Fibroblast of skin of right biceps (primary cell): ENCODE measurements around the gene SMIM7.

ENCODE experiments used
- DNase-seq: peaks from one replicate; pipeline ENCODE4 v3.0.0-alpha.2; 2013

The SMIM7 gene

DNA sequence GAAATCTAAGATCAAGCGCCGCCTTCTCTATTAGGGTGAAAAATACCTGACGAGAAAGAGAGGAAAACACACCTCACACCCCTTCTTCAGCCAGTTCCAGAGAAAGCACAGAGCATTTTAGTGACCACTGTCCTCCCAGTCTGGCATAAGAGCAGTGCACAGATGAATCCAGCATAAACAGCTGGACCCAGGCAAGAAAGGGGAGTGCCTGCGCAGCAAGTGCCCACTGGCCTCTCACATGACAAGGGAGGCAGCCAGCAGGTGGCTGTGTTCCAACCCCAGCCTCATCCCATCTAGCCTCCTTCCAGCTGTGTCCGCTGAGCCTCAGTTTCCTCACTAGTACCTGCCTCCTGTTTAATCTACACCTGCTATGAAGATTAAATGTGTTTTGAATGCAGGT, 39.9 kb downstream of the SMIM7 start:
- DNase-seq = no peak

DNA sequence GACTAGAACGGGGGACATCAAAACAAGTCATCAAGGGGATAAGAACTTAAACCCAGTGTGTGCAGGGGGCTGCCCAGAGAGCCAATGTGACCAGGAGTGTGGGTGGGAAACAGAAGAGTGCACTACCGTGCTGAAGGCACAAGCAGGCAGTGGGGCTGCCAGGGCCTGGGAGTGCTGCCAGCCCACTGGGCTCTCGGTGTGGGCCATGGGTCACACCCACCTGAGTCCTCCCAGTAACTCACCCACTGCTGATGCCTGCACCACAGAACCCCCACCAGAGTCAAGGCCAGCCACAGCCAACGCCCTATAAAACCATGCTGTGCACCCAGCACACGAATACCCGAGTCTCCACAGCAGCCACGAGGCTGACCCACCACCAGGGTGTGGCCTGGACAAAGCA, 40.5 kb downstream of the SMIM7 start:
- no peak for DNase-seq

GRCh38 chr19:16618248-16618647, 41.7 kb downstream of the SMIM7 start:
- no peak for DNase-seq

DNA sequence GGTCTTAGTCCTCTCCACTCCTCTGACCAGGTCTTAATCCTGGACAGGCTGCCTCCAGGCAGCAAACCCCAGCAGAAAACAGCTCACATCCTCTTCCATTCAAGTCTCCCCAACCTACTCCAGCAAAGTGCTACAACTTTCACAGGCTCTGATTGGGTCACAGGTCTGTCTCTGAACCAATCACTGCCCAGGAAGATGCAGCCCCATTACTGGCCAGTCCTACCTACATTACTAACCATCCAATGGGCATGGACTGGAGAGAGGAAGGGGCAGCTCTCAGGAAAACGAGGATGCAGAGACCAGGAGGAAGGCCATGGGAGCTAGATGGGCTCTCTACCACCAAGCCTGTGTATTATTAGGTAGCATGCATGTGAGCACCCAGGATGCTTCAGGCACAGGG, 44.1 kb downstream of the SMIM7 start:
- no peak for DNase-seq

GRCh38 chr19:16614941-16615340, 45.0 kb downstream of the SMIM7 start:
- no peak for DNase-seq

GRCh38 chr19:16613841-16614240, 46.1 kb downstream of the SMIM7 start:
- DNase-seq = no peak

DNA sequence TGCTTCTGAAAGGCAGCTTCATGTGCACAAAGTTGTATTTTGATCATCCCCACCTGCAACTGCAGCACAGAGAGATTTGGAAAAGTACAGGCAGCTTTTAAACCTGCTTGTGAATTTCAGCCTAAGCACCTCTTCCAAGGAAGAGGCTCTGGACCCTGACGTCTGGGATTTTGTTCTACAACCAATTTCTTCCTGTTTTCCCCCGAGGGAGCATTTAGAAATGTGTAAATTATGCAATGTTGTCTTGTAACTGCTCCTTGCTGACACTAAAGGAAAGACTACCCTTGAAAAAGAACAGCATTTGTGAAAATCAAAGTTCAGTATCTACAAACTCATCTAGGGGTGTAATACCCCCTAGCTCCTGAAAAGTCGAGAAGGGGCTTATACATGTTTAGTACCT, 47.3 kb downstream of the SMIM7 start:
- DNase-seq = no peak

- DNase-seq = no peak
These were observed 48.8 kb downstream of the SMIM7 start for GRCh38 chr19:16611121-16611520.

DNA sequence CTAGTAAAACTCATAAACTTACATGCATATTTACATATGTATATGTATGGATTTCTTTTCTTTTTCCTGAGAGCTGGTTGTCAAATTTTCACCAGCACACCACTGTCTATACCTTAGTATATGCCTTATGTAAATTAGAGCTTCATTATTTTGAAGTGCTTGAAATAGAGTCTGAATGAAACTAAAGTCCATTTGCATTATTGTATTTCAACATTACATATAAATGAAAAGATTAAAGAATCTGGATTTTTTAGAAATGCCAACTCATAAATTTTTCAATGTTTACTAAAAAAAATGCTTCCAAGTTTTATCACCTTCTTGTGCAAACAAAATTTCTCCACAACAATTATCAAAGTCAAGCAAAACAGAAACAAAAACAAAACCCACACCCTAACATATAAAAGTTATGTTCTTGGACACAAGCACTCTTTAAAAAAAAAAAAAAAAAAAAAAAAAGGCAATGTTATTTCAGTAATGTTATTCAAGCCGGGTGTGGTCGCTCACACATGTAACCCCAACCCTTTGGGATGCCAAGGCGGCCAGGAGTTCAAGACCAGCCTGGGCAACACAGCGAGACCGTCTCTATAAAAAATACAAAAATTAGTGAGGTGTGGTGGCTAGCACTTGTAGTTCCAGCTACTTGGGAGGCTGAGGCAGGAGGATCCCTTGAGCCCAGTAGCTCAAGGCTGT, 50.3 kb downstream of the SMIM7 start:
- no peak for DNase-seq

GRCh38 chr19:16608290-16608739, 51.6 kb downstream of the SMIM7 start:
- DNase-seq = peak; percentile 71

GRCh38 chr19:16607819-16608218, 52.1 kb downstream of the SMIM7 start:
- DNase-seq = no peak

- no peak for DNase-seq
These were observed 54.4 kb downstream of the SMIM7 start for GRCh38 chr19:16605553-16605994.

- no peak for DNase-seq
These were observed 54.8 kb downstream of the SMIM7 start for GRCh38 chr19:16605115-16605514.

GRCh38 chr19:16604615-16605014, 55.3 kb downstream of the SMIM7 start:
- DNase-seq = no peak

GRCh38 chr19:16603090-16603489, 56.9 kb downstream of the SMIM7 start:
- DNase-seq = no peak

DNA sequence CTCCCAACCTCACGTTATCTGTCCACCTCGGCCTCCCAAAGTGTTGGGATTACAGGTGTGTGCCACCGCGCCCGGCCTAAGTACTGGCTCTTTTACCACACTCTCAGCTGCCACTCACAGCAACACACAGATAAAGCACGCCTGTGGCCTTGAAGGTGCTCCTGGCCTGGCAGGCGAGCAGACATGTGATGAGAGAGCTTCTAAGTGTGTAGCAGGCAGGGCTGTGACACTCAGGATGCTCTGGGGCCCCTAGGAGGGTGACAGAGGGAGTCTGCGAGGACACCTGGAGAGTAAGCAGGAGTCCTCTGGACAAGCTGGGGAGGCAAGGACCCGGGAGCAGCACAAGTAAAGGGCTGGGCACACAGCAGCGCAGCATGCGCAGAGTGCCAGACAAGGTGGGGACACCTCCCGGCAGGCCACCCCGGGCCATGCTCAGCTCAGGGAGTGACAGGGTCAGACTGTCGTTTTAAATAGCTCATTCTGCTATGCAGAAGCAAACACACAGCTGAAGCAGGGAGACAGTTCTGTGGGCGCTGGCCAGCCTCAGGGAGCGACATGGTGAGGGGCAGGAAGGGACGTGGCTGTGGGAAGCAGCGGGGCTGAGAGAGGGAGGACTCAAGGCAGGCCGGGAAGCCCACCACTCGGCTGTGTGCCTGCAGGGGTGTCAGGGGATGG, 58.4 kb downstream of the SMIM7 start:
- no peak for DNase-seq

DNA sequence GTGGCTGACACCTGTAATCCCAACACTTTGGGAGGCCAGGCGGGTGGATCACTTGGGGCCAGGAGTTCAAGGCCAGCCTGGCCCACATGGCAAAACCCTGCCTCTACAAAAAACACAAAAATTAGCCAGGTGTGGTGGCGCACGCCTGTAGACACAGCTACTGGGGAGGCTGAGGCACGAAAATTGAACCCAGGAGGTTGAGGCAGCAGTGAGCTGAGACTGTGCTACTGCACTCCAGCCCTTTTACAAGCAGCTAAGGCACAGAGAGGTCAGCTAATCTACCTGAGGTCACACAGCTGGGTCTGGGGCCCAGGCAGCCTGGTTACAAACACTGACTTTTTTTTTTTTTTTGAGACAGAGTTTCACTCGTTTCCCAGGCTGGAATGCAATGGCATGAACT, 59.1 kb downstream of the SMIM7 start:
- no peak for DNase-seq

DNA sequence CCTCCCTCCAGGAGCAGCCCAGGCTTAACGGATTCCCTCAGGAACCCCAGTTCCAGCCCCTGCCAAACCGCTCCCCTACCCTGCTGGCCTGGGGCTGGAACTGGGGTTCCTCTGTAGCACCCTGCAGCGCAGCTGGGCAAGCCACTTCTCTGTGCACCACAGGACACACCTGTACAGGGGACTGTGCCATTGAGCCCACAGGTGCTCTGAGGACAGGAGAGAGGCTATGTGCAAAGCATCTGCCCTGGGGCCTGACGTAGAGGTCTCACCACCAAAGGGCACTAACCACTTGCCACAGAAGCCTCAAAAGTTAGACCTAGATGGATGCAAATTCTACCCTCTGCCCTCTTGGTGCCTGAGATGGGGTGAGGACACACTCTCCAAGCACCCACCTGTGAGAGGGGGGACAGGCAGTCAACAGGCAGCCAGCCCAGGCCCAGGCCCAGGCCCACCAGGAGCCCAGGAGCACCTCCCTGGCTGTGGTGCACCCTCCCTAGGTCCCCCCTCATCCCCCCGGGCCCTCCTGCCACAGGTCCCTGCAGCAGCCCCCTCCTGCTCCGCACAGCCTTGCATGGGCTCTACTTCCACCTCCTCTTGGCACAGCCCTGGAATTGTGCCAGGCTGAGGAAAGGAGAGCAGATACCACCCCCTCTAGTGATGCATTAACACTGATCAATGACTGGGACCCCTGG, 60.1 kb downstream of the SMIM7 start:
- no peak for DNase-seq

DNA sequence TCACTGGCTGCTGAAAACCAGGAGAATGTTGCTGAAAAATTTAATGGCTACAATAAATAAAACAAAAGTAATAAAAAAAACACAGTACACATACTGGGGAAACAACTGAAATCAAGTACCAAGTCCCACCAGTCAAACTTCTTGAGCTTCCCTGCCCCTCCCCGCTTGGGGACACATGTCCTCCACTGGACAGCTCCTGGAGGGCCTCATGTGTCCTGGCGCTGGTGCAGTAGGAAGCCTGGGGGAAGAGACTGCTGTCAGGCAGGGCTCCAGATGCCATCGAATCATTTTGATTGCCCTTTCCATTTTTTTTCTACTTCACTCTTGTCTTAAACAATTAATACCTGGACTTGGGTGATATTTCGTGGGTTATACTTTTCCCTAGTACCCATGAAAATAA, 61.1 kb downstream of the SMIM7 start:
- DNase-seq = no peak

DNA sequence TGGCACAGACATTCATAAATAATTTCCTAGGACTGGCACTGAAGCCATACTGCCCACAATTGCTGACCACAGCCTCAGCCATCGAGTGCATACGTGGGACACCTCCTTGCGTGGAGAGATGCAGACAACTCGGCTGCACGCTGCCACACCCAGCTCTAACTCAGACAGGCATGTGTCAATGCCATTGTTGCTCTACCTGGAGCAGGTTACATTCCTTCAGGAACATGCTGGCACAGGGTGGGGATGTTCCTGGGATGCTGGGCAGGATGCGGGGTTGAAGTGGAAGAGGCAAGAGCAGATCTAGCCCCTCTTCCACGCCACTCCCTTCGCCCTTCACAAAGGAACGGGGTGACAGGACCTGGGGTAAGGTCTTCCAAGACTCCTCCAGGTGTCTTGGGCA, 63.5 kb downstream of the SMIM7 start:
- no peak for DNase-seq
